HCT116 (cell line): ENCODE data around the gene RAB19. TPM values are rescaled to one million over a fixed set of nuclear protein-coding genes. Genes with fewer than 3 reads are reported as not detected.

Source experiments
- ATAC-seq: fragments of 200-7000 bp; cut with Tn5 transposase; 2 replicates; pipeline ENCODE4 v1.9.1; 2020; ENCODE audit warnings: mild to moderate bottlenecking, moderate library complexity
- BruUV-seq: library from RNA; stranded (reverse); fragments of 400-500 nt; replicated peaks from 2 replicates; lab custom pipeline; 2021; lab: Mats Ljungman, UMichigan
- CTCF ChIA-PET: fragments of 300-600 bp; sonication (Branson Sonifier 250); formaldehyde crosslinking; loops from one replicate; lab custom pipeline; 2021; ENCODE audit warnings: antibody characterized with exemption; lab: Charles Lee
- POLR2A ChIA-PET: fragments of 300-600, 350-600 bp; sonication (Branson Sonifier 250); formaldehyde crosslinking; loops from one replicate; lab custom pipeline; 2021; ENCODE audit warnings: antibody characterized with exemption; lab: Charles Lee
- RAD21 ChIA-PET, 2 experiments: fragments of 300-600 bp; sonication (Branson Sonifier 250); formaldehyde crosslinking; loops; one replicate each; lab custom pipeline; 2023; ENCODE audit warnings: low total read pairs in 2 of 2; ENCODE audit not compliant: uncharacterized antibody in 2 of 2, unreplicated experiment in 2 of 2, low non-redundant PET in 1 of 2; lab: Charles Lee
- DNase-seq: peaks from one replicate; pipeline ENCODE4 v3.0.0-alpha.2; 2010; ENCODE audit warnings: low read depth, low spot score
- H2AFZ ChIP-seq: fragments of 200-600 bp; shearing (Covaris generic), sonication (generic); 2 replicates; pipeline ENCODE4 v1.6.1; 2017; ENCODE audit warnings: low read depth, mixed run types, mixed read lengths, antibody characterized with exemption, low read length; ENCODE audit not compliant: poor library complexity, severe bottlenecking
- H3K27ac ChIP-seq: 2 replicates; pipeline ENCODE4 v1.5.1; 2012; ENCODE audit warnings: low read depth, low read length
- H3K27me3 ChIP-seq: fragments of 200-600 bp; sonication (generic); 2 replicates; pipeline ENCODE4 v1.6.1; 2016; ENCODE audit warnings: mixed run types, low read length, mixed read lengths; ENCODE audit not compliant: insufficient read depth
- H3K36me3 ChIP-seq, 2 experiments: fragments of 200-500 bp in 1 of 2; fragments of 200-600 bp in 1 of 2; sonication (Bioruptor generic) in 1 of 2; sonication (generic) in 1 of 2; 2 replicates each; pipeline versions ENCODE4 v1.5.1 to v1.6.1; 2014 to 2016; ENCODE audit warnings: low read length in 2 of 2, inconsistent platforms in 1 of 2, mixed read lengths in 1 of 2, mixed run types in 1 of 2; ENCODE audit not compliant: insufficient read depth in 2 of 2, control insufficient read depth in 1 of 2
- H3K4me1 ChIP-seq, 2 experiments: fragments of 200-600 bp in 1 of 2; sonication (generic) in 1 of 2; 2 replicates each; pipeline versions ENCODE4 v1.5.1 to v1.6.1; 2012 to 2017; ENCODE audit warnings: low read length in 2 of 2, inconsistent platforms in 1 of 2, mild to moderate bottlenecking in 1 of 2, mixed read lengths in 1 of 2, mixed run types in 1 of 2, moderate library complexity in 1 of 2; ENCODE audit not compliant: insufficient read depth in 2 of 2, control insufficient read depth in 1 of 2
- H3K4me2 ChIP-seq: fragments of 200-600 bp; sonication (generic); 2 replicates; pipeline ENCODE4 v1.6.1; 2017; ENCODE audit warnings: mixed run types, low read length, mixed read lengths
- H3K4me3 ChIP-seq, 2 experiments: fragments of 200-600 bp in 1 of 2; sonication (generic) in 1 of 2; replicated peaks in 1 of 2; 2 replicates each; pipeline ENCODE4 v1.5.1; 2011 to 2016; ENCODE audit warnings: low read length in 2 of 2, control low read depth in 1 of 2, low read depth in 1 of 2, mild to moderate bottlenecking in 1 of 2, mixed read lengths in 1 of 2, mixed run types in 1 of 2
- H3K79me2 ChIP-seq: fragments of 200-600 bp; sonication (generic); 2 replicates; pipeline ENCODE4 v1.6.1; 2017; ENCODE audit warnings: mild to moderate bottlenecking, mixed run types, low read length, moderate library complexity, mixed read lengths; ENCODE audit not compliant: insufficient read depth
- H3K9ac ChIP-seq: fragments of 200-600 bp; sonication (generic); 2 replicates; pipeline ENCODE4 v1.6.1; 2016; ENCODE audit warnings: low read length, mixed read lengths
- H3K9me2 ChIP-seq: fragments of 200-600 bp; sonication (generic), shearing (Covaris generic); 2 replicates; pipeline ENCODE4 v1.6.1; 2017; ENCODE audit warnings: mixed run types, mild to moderate bottlenecking, moderate library complexity; ENCODE audit not compliant: insufficient read depth
- H3K9me3 ChIP-seq, 2 experiments: fragments of 200-500 bp in 1 of 2; fragments of 200-600 bp in 1 of 2; sonication (Bioruptor generic) in 1 of 2; sonication (generic) in 1 of 2; 2 replicates each; pipeline ENCODE4 v1.6.1; 2014 to 2017; ENCODE audit warnings: low read length in 2 of 2, mixed read lengths in 2 of 2, inconsistent platforms in 1 of 2, low read depth in 1 of 2, mild to moderate bottlenecking in 1 of 2, mixed run types in 1 of 2, moderate library complexity in 1 of 2; ENCODE audit not compliant: control insufficient read depth in 1 of 2, insufficient read depth in 1 of 2
- H4K20me1 ChIP-seq: fragments of 200-600 bp; sonication (generic), shearing (Covaris generic); 2 replicates; pipeline ENCODE4 v1.6.1; 2017; ENCODE audit warnings: mixed run types, mild to moderate bottlenecking, moderate library complexity; ENCODE audit not compliant: insufficient read depth
- ATF3 ChIP-seq: IDR thresholded peaks from 2 replicates; pipeline ENCODE4 v1.6.1; 2012
- CEBPB ChIP-seq: IDR thresholded peaks from 2 replicates; pipeline ENCODE4 v1.6.1; 2012; ENCODE audit warnings: low read depth
- EZH2 ChIP-seq: fragments of 200-600 bp; sonication (generic); IDR thresholded peaks from 2 replicates; pipeline ENCODE4 v1.6.1; 2017; ENCODE audit warnings: antibody characterized with exemption, mixed run types
- EZH2phosphoT487 ChIP-seq: fragments of 200-600 bp; IDR thresholded peaks from 2 replicates; pipeline ENCODE4 v1.6.1; 2018; ENCODE audit warnings: antibody characterized with exemption, borderline replicate concordance
- FOSL1 ChIP-seq: IDR thresholded peaks from 2 replicates; pipeline ENCODE4 v1.6.1; 2012; ENCODE audit warnings: low read depth
- REST ChIP-seq: IDR thresholded peaks from 2 replicates; pipeline ENCODE4 v1.6.1; 2012; ENCODE audit warnings: low read depth
- SP1 ChIP-seq: IDR thresholded peaks from 2 replicates; pipeline ENCODE4 v1.6.1; 2012; ENCODE audit warnings: low read depth
- YY1 ChIP-seq: IDR thresholded peaks from 2 replicates; pipeline ENCODE4 v1.6.1; 2011; ENCODE audit warnings: low read length, low read depth, moderate library complexity, mild to moderate bottlenecking; ENCODE audit not compliant: insufficient replicate concordance; ENCODE audit errors: extremely low read depth
- ZBTB33 ChIP-seq: IDR thresholded peaks from 2 replicates; pipeline ENCODE4 v1.6.1; 2011; ENCODE audit warnings: mild to moderate bottlenecking, low read length, moderate library complexity; ENCODE audit not compliant: insufficient replicate concordance; ENCODE audit errors: extremely low read depth
- intact Hi-C: fragments of 100-400 bp; cut with micrococcal nuclease; formaldehyde crosslinking; loops from 2 replicates; pipeline ENCODE4 v1.10.0; 2022
- total RNA-seq: library from RNA; stranded (reverse); gene quantifications from one replicate; pipeline ENCODE4 v1.2.1, GENCODE V29; 2021; ENCODE audit not compliant: unreplicated experiment

RAB19 gene
- total RNA-seq, 1 experiment from 2014 or later, result 2.6 TPM

- ChIA-PET CTCF (interaction anchor here (0.6 kb wide), 1 partner anchor 921 kb away, joined by 3 read pairs; no protein-coding TSS in a partner anchor), POLR2A (no interaction called here), RAD21 (no interaction called here)
- Histone ChIP-seq H3K36me3 (peaks cover 8 to 14% of the 10 kb centered on the region in 2 experiments; a peak in 2 of 4 replicates), H2AFZ (no peak overlapping the region), H3K4me2 (no peak overlapping the region), H3K79me2 (no peaks in the 10 kb centered on the region), H4K20me1 (no peaks in the 10 kb centered on the region), H3K27me3 (no peaks in the 10 kb centered on the region), H3K9ac (no peak overlapping the region), H3K27ac (no peak overlapping the region), H3K9me3 (no peaks in the 10 kb centered on the region), H3K9me2 (no peaks in the 10 kb centered on the region), H3K4me1 (no peaks in the 10 kb centered on the region), H3K4me3 (no peak overlapping the region)
- TF ChIP-seq EZH2phosphoT487 (no peak), EZH2 (no peak), SP1 (no peak)
- intact Hi-C loops, result no loop called here
- no TSS peak for BruUV-seq
- no peak for ATAC-seq
- DNase-seq, result no peak
These were observed 45.8 kb upstream of the RAB19 start for GRCh38 chr7:140358024-140358411.

GRCh38 chr7:140358412-140359051, 45.3 kb upstream of the RAB19 start:
- no peak overlapping the region for H3K4me3 ChIP-seq
- no peaks in the 10 kb centered on the region for H3K9me2 ChIP-seq
- no peak overlapping the region for H3K27ac ChIP-seq
- H3K79me2 ChIP-seq, result no peaks in the 10 kb centered on the region
- CTCF ChIA-PET, result no interaction called here
- no peak overlapping the region for H3K9ac ChIP-seq
- H3K4me1 ChIP-seq, result no peaks in the 10 kb centered on the region
- H4K20me1 ChIP-seq, result no peaks in the 10 kb centered on the region
- no peaks in the 10 kb centered on the region for H3K9me3 ChIP-seq
- no peak for TF ChIP-seq ATF3
- no peak for TF ChIP-seq YY1
- no peak for TF ChIP-seq REST
- TF ChIP-seq CEBPB, result no peak
- TF ChIP-seq ZBTB33, result no peak
- TF ChIP-seq FOSL1, result no peak
- TF ChIP-seq EZH2, result no peak
- TF ChIP-seq SP1, result no peak
- TF ChIP-seq, all 23 proteins: peak for 0
- Histone ChIP-seq H2AFZ (no peak overlapping the region), H3K4me2 (no peak overlapping the region), H3K36me3 (peaks cover 8 to 14% of the 10 kb centered on the region in 2 experiments; a peak in 2 of 4 replicates), H3K27me3 (no peaks in the 10 kb centered on the region)
- intact Hi-C loops, result no loop called here
- BruUV-seq, result no TSS peak
- ChIA-PET POLR2A (no interaction called here), RAD21 (no interaction called here)
- ATAC-seq (no peak), DNase-seq (no peak)
